ENCODE data around the gene DENND5A.

DNA sequence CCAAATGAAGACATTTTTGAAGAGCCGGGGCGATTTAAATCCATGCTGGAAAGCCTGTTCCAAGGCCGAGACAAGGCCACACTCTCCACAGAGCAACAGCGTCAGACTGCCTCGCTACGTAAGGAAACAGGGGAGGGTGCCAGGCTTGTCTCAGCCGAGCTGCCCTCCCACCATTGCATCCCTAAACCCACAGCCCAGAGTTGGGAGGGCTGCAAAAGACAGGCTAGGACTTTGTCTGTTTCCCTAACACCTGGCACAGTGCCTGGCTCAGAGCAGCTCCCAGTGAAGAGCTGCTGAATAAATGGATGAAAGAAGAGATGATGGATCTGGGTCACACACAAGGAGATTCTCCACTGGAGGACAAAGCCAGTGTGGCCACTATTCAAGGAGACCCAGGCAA, 122.4 kb downstream of the DENND5A start:
- TF ChIP-seq, protein P1, sequence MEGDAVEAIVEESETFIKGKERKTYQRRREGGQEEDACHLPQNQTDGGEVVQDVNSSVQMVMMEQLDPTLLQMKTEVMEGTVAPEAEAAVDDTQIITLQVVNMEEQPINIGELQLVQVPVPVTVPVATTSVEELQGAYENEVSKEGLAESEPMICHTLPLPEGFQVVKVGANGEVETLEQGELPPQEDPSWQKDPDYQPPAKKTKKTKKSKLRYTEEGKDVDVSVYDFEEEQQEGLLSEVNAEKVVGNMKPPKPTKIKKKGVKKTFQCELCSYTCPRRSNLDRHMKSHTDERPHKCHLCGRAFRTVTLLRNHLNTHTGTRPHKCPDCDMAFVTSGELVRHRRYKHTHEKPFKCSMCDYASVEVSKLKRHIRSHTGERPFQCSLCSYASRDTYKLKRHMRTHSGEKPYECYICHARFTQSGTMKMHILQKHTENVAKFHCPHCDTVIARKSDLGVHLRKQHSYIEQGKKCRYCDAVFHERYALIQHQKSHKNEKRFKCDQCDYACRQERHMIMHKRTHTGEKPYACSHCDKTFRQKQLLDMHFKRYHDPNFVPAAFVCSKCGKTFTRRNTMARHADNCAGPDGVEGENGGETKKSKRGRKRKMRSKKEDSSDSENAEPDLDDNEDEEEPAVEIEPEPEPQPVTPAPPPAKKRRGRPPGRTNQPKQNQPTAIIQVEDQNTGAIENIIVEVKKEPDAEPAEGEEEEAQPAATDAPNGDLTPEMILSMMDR (IDR thresholded peaks at IDR 0.05), result no peak
- TF ChIP-seq POLR2AphosphoS5 (IDR thresholded peaks at IDR 0.05; ENCODE audit: low read depth, low read length) (no peak), SIN3A (IDR thresholded peaks at IDR 0.05; ENCODE audit: borderline replicate concordance, insufficient read depth, low read depth, low read length) (no peak), TCF7L2 (IDR thresholded peaks at IDR 0.05; ENCODE audit: low read depth, low read length) (no peak)
- TF ChIP-seq, protein P2, sequence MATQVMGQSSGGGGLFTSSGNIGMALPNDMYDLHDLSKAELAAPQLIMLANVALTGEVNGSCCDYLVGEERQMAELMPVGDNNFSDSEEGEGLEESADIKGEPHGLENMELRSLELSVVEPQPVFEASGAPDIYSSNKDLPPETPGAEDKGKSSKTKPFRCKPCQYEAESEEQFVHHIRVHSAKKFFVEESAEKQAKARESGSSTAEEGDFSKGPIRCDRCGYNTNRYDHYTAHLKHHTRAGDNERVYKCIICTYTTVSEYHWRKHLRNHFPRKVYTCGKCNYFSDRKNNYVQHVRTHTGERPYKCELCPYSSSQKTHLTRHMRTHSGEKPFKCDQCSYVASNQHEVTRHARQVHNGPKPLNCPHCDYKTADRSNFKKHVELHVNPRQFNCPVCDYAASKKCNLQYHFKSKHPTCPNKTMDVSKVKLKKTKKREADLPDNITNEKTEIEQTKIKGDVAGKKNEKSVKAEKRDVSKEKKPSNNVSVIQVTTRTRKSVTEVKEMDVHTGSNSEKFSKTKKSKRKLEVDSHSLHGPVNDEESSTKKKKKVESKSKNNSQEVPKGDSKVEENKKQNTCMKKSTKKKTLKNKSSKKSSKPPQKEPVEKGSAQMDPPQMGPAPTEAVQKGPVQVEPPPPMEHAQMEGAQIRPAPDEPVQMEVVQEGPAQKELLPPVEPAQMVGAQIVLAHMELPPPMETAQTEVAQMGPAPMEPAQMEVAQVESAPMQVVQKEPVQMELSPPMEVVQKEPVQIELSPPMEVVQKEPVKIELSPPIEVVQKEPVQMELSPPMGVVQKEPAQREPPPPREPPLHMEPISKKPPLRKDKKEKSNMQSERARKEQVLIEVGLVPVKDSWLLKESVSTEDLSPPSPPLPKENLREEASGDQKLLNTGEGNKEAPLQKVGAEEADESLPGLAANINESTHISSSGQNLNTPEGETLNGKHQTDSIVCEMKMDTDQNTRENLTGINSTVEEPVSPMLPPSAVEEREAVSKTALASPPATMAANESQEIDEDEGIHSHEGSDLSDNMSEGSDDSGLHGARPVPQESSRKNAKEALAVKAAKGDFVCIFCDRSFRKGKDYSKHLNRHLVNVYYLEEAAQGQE (IDR thresholded peaks at IDR 0.05; ENCODE audit: insufficient read depth in 1 of 2, low read depth in 2 of 2, low read length in 1 of 2), result no peak

Measured in Panc1 (cell line).